A673 (cell line): ENCODE results near the gene PLEKHG3. TPM values are rescaled to one million over a fixed set of nuclear protein-coding genes. Genes with fewer than 3 reads are reported as not detected.

Experiments
- BruUV-seq: library from RNA; stranded (reverse); fragments of 400-500 nt; replicated peaks from 2 replicates; lab custom pipeline; 2021; lab: Mats Ljungman, UMichigan
- CTCF ChIA-PET: fragments of 300-600 bp; sonication (Branson Sonifier 250); formaldehyde crosslinking; loops from one replicate; lab custom pipeline; 2022; ENCODE audit warnings: antibody characterized with exemption; lab: Charles Lee
- POLR2A ChIA-PET: fragments of 300-600 bp; sonication (Branson Sonifier 250); formaldehyde crosslinking; loops from one replicate; lab custom pipeline; 2022; ENCODE audit warnings: antibody characterized with exemption; ENCODE audit not compliant: low non-redundant PET; lab: Charles Lee
- DNase-seq: peaks from one replicate; pipeline ENCODE4 v3.0.0-alpha.2; 2015; ENCODE audit warnings: low spot score
- H3K27ac ChIP-seq: fragments of 200-600 bp; sonication (generic); 2 replicates; pipeline ENCODE4 v1.5.1; 2016; ENCODE audit warnings: mixed run types, low read depth, mild to moderate bottlenecking, mixed read lengths, antibody characterized with exemption, low read length; ENCODE audit not compliant: poor library complexity, severe bottlenecking
- H3K27me3 ChIP-seq: fragments of 200-600 bp; sonication (generic); replicated peaks from 2 replicates; pipeline ENCODE4 v1.6.1; 2017; ENCODE audit warnings: mixed run types, low read depth, mild to moderate bottlenecking, mixed read lengths, antibody characterized with exemption, low read length; ENCODE audit not compliant: insufficient read depth, poor library complexity
- H3K36me3 ChIP-seq: fragments of 200-600 bp; sonication (generic); 2 replicates; pipeline ENCODE4 v1.6.1; 2016; ENCODE audit warnings: mixed run types, mild to moderate bottlenecking, mixed read lengths, antibody characterized with exemption, low read length; ENCODE audit not compliant: insufficient read depth, poor library complexity, severe bottlenecking
- H3K4me1 ChIP-seq: fragments of 200-600 bp; sonication (generic); 2 replicates; pipeline ENCODE4 v1.6.1; 2017; ENCODE audit warnings: mixed run types, mild to moderate bottlenecking, mixed read lengths, antibody characterized with exemption, low read length; ENCODE audit not compliant: insufficient read depth, poor library complexity, severe bottlenecking
- H3K4me3 ChIP-seq: fragments of 200-600 bp; sonication (generic); 2 replicates; pipeline ENCODE4 v1.5.1; 2016; ENCODE audit warnings: low read depth, mixed run types, mild to moderate bottlenecking, mixed read lengths, low read length; ENCODE audit not compliant: poor library complexity, severe bottlenecking
- H3K9me3 ChIP-seq: fragments of 200-600 bp; sonication (generic); 2 replicates; pipeline ENCODE4 v1.6.1; 2016; ENCODE audit warnings: mixed run types, low read depth, mild to moderate bottlenecking, mixed read lengths, antibody characterized with exemption, low read length; ENCODE audit not compliant: poor library complexity, severe bottlenecking
- CTCF ChIP-seq: fragments of 300-800, 200-600 bp; sonication (generic); conservative IDR thresholded peaks from 2 replicates; pipeline ENCODE4 v1.5.1; 2017; ENCODE audit warnings: low read depth, mild to moderate bottlenecking, antibody characterized with exemption, low read length, moderate library complexity, mixed read lengths
- EZH2 ChIP-seq: fragments of 200-600 bp; sonication (generic); IDR thresholded peaks from 2 replicates; pipeline ENCODE4 v1.6.1; 2017; ENCODE audit warnings: borderline replicate concordance, low read depth, mild to moderate bottlenecking, mixed read lengths, antibody characterized with exemption, low read length; ENCODE audit not compliant: poor library complexity, severe bottlenecking
- intact Hi-C: fragments of 100-400 bp; cut with micrococcal nuclease; formaldehyde crosslinking; loops from one replicate; pipeline ENCODE4 v1.10.0; 2022; ENCODE audit not compliant: unreplicated experiment
- total RNA-seq: library from RNA; stranded (reverse); gene quantifications from 2 replicates; pipeline ENCODE4 v1.2.3, GENCODE V29; 2021

Gene PLEKHG3
- total RNA-seq, 1 experiment from 2014 or later: 29.6 TPM

DNA sequence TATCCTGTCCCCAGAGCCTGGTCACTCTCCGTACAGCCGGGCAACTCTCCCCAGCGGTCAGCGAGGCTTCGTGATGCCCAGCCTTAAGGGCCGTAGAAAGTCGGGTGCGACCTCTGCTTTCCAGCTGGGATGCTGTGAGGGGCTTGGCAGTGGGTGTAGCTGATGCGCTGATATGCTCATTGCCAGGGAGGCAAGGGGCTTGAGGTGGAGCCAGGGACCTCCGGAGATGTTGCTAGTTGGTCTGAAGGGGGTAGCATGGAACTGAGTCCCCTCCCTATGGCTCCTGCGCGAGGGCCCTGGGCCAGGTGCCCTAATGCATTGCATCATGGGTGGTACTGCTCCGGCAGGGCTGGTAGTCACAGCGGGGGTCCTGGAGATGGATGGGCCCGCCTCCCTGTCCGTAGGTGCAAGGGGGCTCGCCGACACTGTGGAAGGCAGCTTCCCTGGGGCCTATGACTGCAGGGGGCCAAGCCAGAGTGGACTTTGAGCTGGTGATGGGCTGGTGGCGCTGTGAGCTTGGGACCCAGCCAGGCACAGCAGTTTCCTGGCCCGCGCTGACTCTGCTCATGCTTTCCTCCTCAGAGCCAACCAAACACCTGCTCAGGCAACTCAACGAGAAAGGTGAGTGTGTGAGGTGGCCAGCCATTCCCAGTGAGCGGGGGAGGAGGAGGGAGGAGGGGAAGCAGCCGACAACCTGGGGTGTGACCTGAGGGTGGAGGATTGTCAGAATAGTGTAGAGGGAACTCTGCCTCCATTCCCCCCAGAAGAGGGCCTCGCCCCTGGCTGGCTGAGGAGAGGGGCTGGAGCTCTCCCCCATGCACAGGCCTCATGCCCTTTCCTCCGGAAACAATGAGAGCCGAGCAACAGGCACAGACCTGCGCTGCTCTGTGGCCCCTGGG, 32.3 kb downstream of the PLEKHG3 start:
- CTCF ChIA-PET: no interaction called here
- Histone ChIP-seq H3K4me3 (no peak overlapping the region), H3K4me1 (no peaks in the 10 kb centered on the region), H3K9me3 (no peaks in the 10 kb centered on the region), H3K27ac (peak overlapping the region; percentile 5), H3K36me3 (peaks cover 35% of the 10 kb centered on the region), H3K27me3 (no peaks in the 10 kb centered on the region)
- no peak for TF ChIP-seq CTCF
- no peak for TF ChIP-seq EZH2
- no peak for DNase-seq
- POLR2A ChIA-PET: no interaction called here
- BruUV-seq: no TSS peak
- intact Hi-C loops: no loop called here

- no TSS peak for BruUV-seq
- POLR2A ChIA-PET: interaction anchor here (0.6 kb wide), 1 partner anchor 29 kb away, joined by 3 read pairs; no protein-coding TSS in a partner anchor
These were observed 33.4 kb downstream of the PLEKHG3 start for GRCh38 chr14:64737391-64738280.

More at GRCh38 chr14:64737391-64738280, 33.4 kb downstream of the PLEKHG3 start:
- H3K4me3 ChIP-seq: no peak overlapping the region
- no peaks in the 10 kb centered on the region for H3K4me1 ChIP-seq
- intact Hi-C loops: no loop called here
- no peaks in the 10 kb centered on the region for H3K9me3 ChIP-seq
- no peak overlapping the region for H3K27ac ChIP-seq
- no peak for DNase-seq
- H3K27me3 ChIP-seq: no peaks in the 10 kb centered on the region
- CTCF ChIA-PET: no interaction called here
- H3K36me3 ChIP-seq: peaks cover 35% of the 10 kb centered on the region
- no peak for TF ChIP-seq EZH2
- no peak for TF ChIP-seq CTCF
